PC-9 (cell line): Measurements from ENCODE around the gene CDH19. TPM values are rescaled to one million over a fixed set of nuclear protein-coding genes. Genes with fewer than 3 reads are reported as not detected.

ENCODE experiments used
- BruUV-seq: library from RNA; stranded (reverse); fragments of 400-500 nt; replicated peaks from 2 replicates; lab custom pipeline; 2021; lab: Mats Ljungman, UMichigan
- CTCF ChIA-PET: fragments of 300-600 bp; sonication (Branson Sonifier 250); formaldehyde crosslinking; loops from one replicate; lab custom pipeline; 2022; ENCODE audit warnings: antibody characterized with exemption; lab: Charles Lee
- POLR2A ChIA-PET: fragments of 300-600 bp; sonication (Branson Sonifier 250); formaldehyde crosslinking; loops from one replicate; lab custom pipeline; 2022; ENCODE audit warnings: antibody characterized with exemption; ENCODE audit not compliant: unreplicated experiment; lab: Charles Lee
- DNase-seq, 2 experiments: peaks; one replicate each; pipeline versions ENCODE4 v3.0.0 to v3.0.0-alpha.2; 2015 to 2022; ENCODE audit warnings: mixed read lengths in 1 of 2
- H2AFZ ChIP-seq: fragments of 200-600 bp; sonication (generic); 2 replicates; pipeline ENCODE4 v1.8.1; 2017; ENCODE audit warnings: antibody characterized with exemption
- H3F3A ChIP-seq: fragments of 200-600 bp; sonication (generic); 2 replicates; pipeline ENCODE4 v1.8.1; 2017; ENCODE audit warnings: antibody characterized with exemption, mild to moderate bottlenecking, low read depth; ENCODE audit not compliant: insufficient read depth
- H3K27ac ChIP-seq: fragments of 200-600 bp; sonication (generic); 2 replicates; pipeline ENCODE4 v1.6.1; 2016; ENCODE audit warnings: mixed run types
- H3K27me3 ChIP-seq: fragments of 200-600 bp; sonication (generic); 2 replicates; pipeline ENCODE4 v1.6.1; 2016; ENCODE audit warnings: low read depth, mixed run types; ENCODE audit not compliant: insufficient read depth
- H3K36me3 ChIP-seq: fragments of 200-600 bp; sonication (generic); 2 replicates; pipeline ENCODE4 v1.6.1; 2016; ENCODE audit warnings: low read depth, mixed run types
- H3K4me1 ChIP-seq: fragments of 200-600 bp; sonication (generic); replicated peaks from 2 replicates; pipeline ENCODE4 v1.6.1; 2016; ENCODE audit warnings: mixed run types; ENCODE audit not compliant: insufficient read depth
- H3K4me2 ChIP-seq: fragments of 200-600 bp; sonication (generic); 2 replicates; pipeline ENCODE4 v1.6.1; 2017; ENCODE audit warnings: mixed run types
- H3K4me3 ChIP-seq: fragments of 200-600 bp; sonication (generic); 2 replicates; pipeline ENCODE4 v1.6.1; 2016; ENCODE audit warnings: mixed run types
- H3K79me2 ChIP-seq: fragments of 200-600 bp; sonication (generic); 2 replicates; pipeline ENCODE4 v1.6.1; 2017; ENCODE audit warnings: low read depth, mixed run types
- H3K9me2 ChIP-seq: fragments of 200-600 bp; sonication (generic); 2 replicates; pipeline ENCODE4 v1.8.1; 2017; ENCODE audit warnings: mild to moderate bottlenecking; ENCODE audit not compliant: insufficient read depth
- H3K9me3 ChIP-seq: fragments of 200-600 bp; sonication (generic); 2 replicates; pipeline ENCODE4 v1.8.1; 2016; ENCODE audit warnings: low read depth; ENCODE audit not compliant: insufficient read depth
- H4K20me1 ChIP-seq: fragments of 200-600 bp; sonication (generic); 2 replicates; pipeline ENCODE4 v1.8.1; 2017; ENCODE audit not compliant: insufficient read depth
- EZH2 ChIP-seq: fragments of 200-600 bp; sonication (generic); IDR thresholded peaks from 2 replicates; pipeline ENCODE4 v1.8.0; 2017; ENCODE audit warnings: antibody characterized with exemption, low read depth
- intact Hi-C: fragments of 100-400 bp; cut with micrococcal nuclease; formaldehyde crosslinking; loops from one replicate; pipeline ENCODE4 v1.10.0; 2022; ENCODE audit not compliant: unreplicated experiment
- total RNA-seq: library from RNA; stranded (reverse); gene quantifications from 2 replicates; pipeline ENCODE4 v1.2.3, GENCODE V29; 2021
- TF ChIP-seq, protein P1 (sequence below): fragments of 200-600 bp; sonication (generic); conservative IDR thresholded peaks from 2 replicates; pipeline ENCODE4 v1.6.1; 2017; ENCODE audit warnings: mixed run types, antibody characterized with exemption, mild to moderate bottlenecking, moderate library complexity

CDH19 gene
- total RNA-seq, 1 experiment from 2014 or later, result not detected

GRCh38 chr18:66616523-66616983 lies 12.7 kb upstream of the CDH19 start:
- Histone ChIP-seq H3K4me1 (no peaks in the 10 kb centered on the region), H4K20me1 (no peaks in the 10 kb centered on the region), H3K4me3 (no peak overlapping the region), H3K4me2 (no peak overlapping the region), H3K27ac (no peak overlapping the region), H3K79me2 (no peaks in the 10 kb centered on the region), H3F3A (no peaks in the 10 kb centered on the region), H3K27me3 (no peaks in the 10 kb centered on the region), H3K36me3 (no peaks in the 10 kb centered on the region), H3K9me2 (no peaks in the 10 kb centered on the region), H2AFZ (no peak overlapping the region), H3K9me3 (no peaks in the 10 kb centered on the region)
- CTCF ChIA-PET, result interaction anchor here (0.5 kb wide), 1 partner anchor 93 kb away, joined by 5 read pairs; no protein-coding TSS in a partner anchor
- no TSS peak for BruUV-seq
- POLR2A ChIA-PET, result no interaction called here
- no peak for DNase-seq
- TF ChIP-seq, protein P1, sequence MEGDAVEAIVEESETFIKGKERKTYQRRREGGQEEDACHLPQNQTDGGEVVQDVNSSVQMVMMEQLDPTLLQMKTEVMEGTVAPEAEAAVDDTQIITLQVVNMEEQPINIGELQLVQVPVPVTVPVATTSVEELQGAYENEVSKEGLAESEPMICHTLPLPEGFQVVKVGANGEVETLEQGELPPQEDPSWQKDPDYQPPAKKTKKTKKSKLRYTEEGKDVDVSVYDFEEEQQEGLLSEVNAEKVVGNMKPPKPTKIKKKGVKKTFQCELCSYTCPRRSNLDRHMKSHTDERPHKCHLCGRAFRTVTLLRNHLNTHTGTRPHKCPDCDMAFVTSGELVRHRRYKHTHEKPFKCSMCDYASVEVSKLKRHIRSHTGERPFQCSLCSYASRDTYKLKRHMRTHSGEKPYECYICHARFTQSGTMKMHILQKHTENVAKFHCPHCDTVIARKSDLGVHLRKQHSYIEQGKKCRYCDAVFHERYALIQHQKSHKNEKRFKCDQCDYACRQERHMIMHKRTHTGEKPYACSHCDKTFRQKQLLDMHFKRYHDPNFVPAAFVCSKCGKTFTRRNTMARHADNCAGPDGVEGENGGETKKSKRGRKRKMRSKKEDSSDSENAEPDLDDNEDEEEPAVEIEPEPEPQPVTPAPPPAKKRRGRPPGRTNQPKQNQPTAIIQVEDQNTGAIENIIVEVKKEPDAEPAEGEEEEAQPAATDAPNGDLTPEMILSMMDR, result peak; percentile 57
- TF ChIP-seq EZH2, result no peak
- intact Hi-C loops, result no loop called here

- H3K27ac ChIP-seq, result no peak overlapping the region
- H3K9me3 ChIP-seq, result no peaks in the 10 kb centered on the region
- no peaks in the 10 kb centered on the region for H4K20me1 ChIP-seq
- CTCF ChIA-PET, result no interaction called here
- intact Hi-C loops, result no loop called here
- POLR2A ChIA-PET, result no interaction called here
- no peaks in the 10 kb centered on the region for H3K27me3 ChIP-seq
- no peaks in the 10 kb centered on the region for H3K4me1 ChIP-seq
- H3K79me2 ChIP-seq, result no peaks in the 10 kb centered on the region
- TF ChIP-seq, protein P1, result no peak
- no peak for TF ChIP-seq EZH2
- no peak overlapping the region for H3K4me3 ChIP-seq
- H3K36me3 ChIP-seq, result no peaks in the 10 kb centered on the region
- no peaks in the 10 kb centered on the region for H3F3A ChIP-seq
- DNase-seq, result no peak
- BruUV-seq, result no TSS peak
- no peak overlapping the region for H2AFZ ChIP-seq
- H3K4me2 ChIP-seq, result no peak overlapping the region
- H3K9me2 ChIP-seq, result no peaks in the 10 kb centered on the region
These were observed 11.3 kb upstream of the CDH19 start for GRCh38 chr18:66615176-66615575.

DNA sequence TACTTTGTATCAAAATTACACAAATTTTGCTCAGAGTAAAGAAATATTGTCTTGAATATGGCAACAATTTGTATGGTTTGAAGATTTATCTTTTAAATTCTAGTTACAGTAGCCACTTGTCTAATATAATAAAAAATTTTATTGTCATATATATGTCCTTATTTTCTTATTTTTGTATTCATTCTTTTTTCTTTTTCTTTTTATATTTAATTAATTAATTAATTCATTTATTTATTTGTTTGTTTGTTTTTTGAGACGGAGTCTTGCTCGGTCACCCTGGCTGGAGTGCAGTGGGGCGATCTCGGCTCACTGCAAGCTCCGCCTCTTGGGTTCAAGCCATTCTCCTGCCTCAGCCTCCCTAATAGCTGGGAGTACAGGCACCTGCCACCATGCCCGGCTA lies 3.7 kb upstream of the CDH19 start:
- Histone ChIP-seq H4K20me1 (no peaks in the 10 kb centered on the region), H2AFZ (no peak overlapping the region), H3K36me3 (no peaks in the 10 kb centered on the region), H3K4me2 (no peak overlapping the region), H3K27me3 (no peaks in the 10 kb centered on the region), H3K79me2 (no peaks in the 10 kb centered on the region), H3K9me3 (no peaks in the 10 kb centered on the region), H3K9me2 (no peaks in the 10 kb centered on the region), H3K4me3 (no peak overlapping the region), H3K27ac (no peak overlapping the region), H3F3A (no peaks in the 10 kb centered on the region), H3K4me1 (no peaks in the 10 kb centered on the region)
- ChIA-PET CTCF (no interaction called here), POLR2A (no interaction called here)
- intact Hi-C loops, result no loop called here
- DNase-seq, result no peak
- BruUV-seq, result no TSS peak
- TF ChIP-seq EZH2, result no peak
- TF ChIP-seq, protein P1, result no peak
